HG03469 (cell line): ENCODE measurements around the gene DPP10.
"Not testable (repeated sequence)": the region's sequence is repeated elsewhere in the genome, so short reads cannot be mapped to it uniquely, and the experiment has no call there.

Experiments used
- ATAC-seq: cut with Tn5 transposase; IDR thresholded peaks from one replicate; pipeline ENCODE4 v1.9.1; 2021; ENCODE audit warnings: mild to moderate bottlenecking, moderate library complexity, moderate number of reproducible peaks; ENCODE audit not compliant: unreplicated experiment

The DPP10 gene

GRCh38 chr2:114442510-114442909 lies at the start of gene DPP10:
Gene DPP10 (plus strand): TSS chr2:114442641.
- ATAC-seq = no peak

GRCh38 chr2:114400890-114401289 lies 41.6 kb upstream of the DPP10 start:
- no peak for ATAC-seq

DNA sequence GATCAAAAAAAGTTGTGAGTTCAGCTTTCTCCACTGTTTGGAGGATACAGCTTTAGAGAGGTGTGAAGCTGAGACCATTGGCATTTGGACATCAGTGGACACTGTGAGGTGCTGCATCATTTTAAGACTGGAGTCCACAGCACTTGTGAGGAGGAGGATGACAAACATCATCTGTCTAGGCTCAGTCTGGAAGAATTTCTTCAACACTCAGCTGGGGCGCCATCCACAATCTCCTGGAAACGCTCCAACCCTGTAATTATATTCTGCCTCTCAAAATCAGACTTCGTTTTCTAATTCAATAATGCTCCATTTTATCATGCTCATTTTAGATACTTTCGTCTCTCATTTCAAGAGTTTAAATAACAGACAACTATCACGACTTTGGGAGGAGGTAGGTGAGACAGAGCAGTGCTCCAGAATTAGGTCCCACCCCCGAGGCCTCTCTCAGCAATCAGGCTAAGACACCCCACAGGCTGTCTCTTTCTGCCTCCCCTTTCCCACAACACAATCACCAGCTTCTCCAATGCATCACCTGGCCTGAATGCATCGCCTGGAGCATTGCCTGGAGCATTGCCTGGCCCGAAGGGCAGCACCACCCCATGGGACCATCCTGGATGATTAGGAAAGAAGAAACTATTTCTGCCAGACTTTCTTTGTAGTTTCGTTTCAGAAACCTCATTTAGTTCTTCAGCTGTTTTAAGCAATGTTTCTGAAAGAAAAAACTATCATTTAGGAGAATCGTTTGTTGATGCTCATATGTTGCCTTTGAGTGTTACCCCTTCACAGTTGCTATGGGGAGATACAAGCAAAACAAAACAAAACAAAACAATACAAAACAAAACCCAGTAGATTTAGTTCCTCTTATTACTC lies 37.0 kb upstream of the DPP10 start:
- ATAC-seq = no peak

DNA sequence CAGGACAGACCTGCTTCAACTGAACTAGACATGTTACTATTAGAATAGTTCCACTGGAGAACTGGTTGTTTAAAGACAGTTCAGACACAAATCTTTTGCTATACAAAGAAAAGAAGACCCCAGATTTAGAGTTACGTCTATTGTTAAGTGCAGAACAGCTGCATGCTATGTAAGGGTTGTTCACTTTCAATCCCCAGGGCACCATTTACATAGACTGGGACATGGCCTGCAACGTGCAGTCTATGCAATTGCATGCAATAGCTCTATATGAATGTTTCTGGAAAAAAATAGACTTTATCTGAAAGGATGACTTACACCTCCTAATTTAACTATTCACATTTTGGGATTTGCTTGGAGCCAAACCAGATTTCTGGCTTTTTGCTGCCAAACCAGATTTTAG lies 36.1 kb upstream of the DPP10 start:
- no peak for ATAC-seq

GRCh38 chr2:114407353-114407752 lies 35.1 kb upstream of the DPP10 start:
- not testable (repeated sequence) for ATAC-seq

GRCh38 chr2:114421781-114422180 lies 20.7 kb upstream of the DPP10 start:
- ATAC-seq = no peak

GRCh38 chr2:114424699-114425098 lies 17.7 kb upstream of the DPP10 start:
- ATAC-seq = no peak

DNA sequence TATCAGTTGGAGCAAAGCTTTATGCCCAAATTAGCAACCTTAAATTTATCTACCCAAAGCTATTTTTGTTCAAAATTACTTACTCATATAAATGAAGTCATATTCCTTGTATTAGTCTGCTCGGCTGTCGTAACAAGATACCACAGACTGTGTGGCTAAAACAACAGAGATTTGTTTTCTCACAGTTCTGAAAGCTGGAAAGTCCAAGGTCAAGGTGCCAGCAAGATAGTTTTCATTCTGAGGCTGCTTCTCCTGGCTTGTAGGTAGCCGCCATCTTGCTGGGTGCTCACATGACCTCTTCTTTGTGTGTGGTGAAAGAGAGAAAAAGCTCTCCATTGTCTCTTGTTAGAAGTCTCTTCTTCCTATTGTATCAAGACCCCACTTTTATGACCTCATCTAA lies 15.7 kb upstream of the DPP10 start:
- ATAC-seq = no peak

GRCh38 chr2:114436329-114436728 lies 6.1 kb upstream of the DPP10 start:
- no peak for ATAC-seq

DNA sequence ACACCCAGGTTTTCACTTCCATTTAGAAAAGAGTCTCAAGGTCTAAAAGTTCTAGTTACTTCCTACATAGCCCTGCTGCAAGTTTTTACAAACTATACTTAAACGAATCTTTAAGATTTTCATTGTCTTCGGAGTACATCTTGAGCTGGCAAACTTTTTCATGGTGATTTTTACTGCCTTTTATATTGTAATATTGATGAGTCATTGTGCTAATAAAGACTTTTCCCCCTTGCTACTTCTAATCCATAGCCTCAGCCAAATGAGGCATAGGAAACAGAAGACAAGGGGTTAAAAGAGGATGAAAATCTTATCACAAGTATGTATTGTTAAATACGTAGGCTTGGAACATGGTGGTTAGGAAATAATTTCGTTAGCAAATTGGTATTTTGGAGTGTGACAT lies 4.1 kb downstream of the DPP10 start:
- ATAC-seq = no peak

- no peak for ATAC-seq
These were observed 8.2 kb downstream of the DPP10 start for GRCh38 chr2:114450639-114451038.

DNA sequence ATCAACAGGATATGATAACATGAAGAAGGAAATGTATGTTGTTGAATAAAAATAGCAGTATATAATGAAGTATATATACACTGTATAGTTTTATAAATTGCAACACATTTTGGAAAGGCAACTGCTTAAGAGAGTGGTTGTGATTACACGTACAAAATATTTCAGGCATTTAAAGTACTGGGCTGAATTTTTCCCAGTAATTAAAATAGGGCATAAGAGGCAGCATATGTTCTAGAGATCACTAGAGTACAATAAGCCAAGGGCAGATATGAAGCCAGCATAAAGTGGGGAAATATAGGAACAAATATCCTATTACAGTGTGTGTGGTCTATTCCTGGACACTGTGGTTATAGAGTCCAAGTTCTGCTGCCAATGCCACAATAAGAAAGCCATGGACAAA lies 14.1 kb downstream of the DPP10 start:
- ATAC-seq = no peak

- no peak for ATAC-seq
These were observed 15.5 kb downstream of the DPP10 start for GRCh38 chr2:114457956-114458355.

DNA sequence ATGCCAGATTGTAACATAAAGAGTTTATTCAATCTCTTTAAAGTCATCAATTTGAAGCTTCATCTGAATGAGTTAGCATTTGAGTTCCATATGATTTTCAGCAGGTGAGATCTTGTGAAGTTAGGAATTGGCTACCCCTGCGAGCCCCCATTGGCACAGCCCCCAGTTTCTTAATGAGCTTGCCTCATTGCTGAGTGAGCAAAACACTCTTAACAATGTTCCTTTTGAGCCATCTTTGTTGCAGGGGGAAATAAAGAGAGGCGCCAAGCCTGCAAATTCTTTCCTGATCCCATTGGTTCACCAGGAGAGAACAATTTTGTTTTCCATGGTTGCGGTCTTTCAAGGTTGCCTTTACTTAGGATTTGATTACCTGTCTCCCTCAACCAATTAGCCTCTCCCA lies 18.7 kb downstream of the DPP10 start:
- no peak for ATAC-seq

DNA sequence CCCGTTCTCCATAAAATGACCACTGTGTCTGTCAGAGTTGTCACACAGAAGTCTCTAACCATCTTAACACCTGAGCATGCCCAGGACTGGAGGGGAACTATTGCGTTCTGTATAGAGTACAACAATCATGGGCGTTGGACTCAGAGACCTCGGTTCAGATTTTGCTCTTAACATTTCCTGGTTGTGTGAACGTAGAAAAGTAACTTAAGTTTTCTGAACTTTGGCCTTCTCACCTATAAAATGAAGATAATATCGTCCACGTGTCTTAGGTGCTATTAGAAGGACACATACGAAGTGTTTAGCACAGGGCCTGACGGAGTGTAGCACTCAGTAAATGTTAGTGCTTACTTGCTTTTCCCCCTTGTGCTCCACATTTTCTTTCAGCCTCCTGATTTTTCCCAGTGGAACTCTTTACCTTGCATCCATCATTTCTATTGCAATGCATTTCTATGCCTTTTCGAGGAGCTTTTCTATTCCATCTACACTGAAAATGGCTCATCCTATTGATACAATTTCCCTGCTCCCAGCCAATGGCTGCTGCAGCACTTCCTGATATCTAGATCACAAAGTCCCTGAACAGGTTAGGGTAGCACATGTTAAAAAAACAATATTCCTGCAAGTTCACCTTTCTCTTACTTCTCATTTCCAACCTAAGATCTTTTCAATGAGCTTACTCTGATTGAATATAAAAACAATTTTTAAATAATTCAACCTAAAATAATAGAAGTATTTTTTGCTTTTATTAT lies 22.7 kb downstream of the DPP10 start:
- no peak for ATAC-seq

DNA sequence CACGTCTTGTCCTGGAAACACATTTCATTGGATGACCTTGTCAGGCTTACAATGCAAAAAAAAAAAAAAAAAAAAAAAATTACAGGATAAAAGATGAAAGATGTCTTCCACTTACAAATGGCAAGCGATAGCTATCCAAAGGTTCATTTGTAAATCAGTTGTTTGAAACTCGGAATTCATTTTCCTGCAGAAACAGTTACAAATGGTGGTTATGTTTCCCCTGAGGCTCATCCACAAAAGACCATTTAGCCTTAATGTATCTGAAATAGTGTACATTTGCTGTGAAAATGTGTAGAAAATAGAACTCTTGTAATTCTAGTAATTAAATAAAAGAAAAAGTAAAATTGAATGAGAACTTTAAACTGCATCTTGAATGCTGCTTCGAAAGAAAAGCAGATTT lies 25.9 kb downstream of the DPP10 start:
- ATAC-seq = no peak

DNA sequence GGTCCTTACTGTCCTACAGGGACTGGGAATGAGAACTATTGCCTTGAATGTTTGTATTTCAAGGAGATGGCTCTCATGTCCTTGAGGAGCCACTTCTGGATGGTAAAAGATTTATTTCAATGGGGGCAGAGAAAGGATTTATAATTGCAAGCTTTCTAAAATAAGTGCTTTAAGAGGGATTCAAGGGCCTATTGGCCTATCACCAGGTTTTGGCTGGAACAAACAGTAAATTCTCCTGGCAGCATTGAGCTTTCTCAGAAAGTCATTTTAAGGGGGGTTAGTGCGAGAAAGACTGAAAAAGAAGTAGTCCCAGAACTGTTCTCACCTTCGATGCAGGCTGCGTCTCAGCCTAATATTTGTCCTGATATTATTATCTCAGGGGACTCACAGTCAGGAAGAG lies 29.8 kb downstream of the DPP10 start:
- no peak for ATAC-seq

DNA sequence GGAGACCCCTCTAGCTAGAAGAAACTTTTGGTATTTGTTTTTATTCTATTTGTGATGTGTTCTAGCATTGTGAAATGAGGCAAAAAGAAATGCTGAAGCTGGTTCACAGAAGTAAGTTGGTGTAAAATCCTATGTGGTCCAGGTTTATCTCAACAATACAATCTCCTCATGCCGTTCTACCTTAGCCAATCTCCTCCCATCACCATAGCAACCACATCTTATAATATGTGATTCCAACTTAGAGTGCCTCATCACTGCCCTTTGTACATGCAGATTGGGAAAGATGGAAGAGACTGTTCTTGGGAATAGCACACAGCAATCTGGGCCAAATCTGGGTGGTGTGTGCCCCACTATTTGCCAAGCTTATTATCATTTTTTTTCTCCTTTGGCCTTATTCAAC lies 30.3 kb downstream of the DPP10 start:
- no peak for ATAC-seq

GRCh38 chr2:114488841-114489530 lies 46.5 kb downstream of the DPP10 start:
- no peak for ATAC-seq

DNA sequence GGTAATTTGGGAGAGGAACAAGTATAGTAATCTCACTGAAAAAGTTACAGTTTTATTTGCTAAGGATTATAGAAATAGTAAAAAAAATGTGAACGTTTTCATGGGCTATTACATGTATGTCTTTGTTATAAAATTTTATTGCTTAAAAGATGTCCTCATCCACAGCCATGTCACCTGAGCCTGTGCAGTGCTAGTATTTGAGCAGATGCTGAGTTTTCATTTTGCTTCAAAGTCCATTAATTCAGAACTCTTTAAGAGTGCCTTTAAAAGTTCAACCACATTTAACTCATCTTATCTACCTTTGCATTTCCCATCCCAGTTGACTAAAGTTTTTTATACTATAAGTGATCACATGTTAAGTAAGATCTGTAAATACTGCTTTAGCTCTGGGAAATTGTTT lies 52.6 kb downstream of the DPP10 start:
- ATAC-seq = no peak

DNA sequence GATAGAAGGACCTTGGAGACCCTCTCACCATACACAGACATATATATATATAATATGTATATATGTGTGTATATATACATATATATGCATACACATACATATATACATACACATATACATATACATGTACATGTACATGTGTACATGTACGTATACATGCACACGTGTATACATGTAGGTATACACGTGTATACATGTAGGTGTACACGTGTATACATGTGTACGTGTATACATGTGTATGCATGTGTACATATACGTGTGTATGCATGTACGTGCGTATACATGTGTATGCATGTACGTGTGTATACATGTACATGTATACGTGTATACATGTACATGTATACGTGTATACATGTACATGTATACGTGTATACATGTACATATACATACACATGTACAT lies 54.5 kb downstream of the DPP10 start:
- ATAC-seq = no peak

DNA sequence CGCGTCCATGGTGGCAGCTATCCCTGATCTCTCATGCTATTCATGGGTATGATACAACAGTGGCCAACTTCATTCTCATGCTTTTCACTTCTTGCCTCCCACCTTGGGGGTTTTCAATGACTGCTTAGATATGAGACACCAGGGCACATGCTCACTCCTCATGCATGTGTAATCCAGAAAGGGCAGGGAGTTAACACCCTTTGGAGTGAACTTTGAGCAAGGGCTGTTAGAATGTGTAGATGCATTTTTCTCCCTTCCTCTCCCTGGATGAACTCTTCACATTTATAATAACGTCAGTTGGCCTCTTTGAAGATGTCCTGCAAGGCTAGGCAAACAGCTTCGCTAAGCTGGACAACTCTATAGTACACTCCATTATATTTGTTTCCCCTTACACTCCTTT lies 56.7 kb downstream of the DPP10 start:
- ATAC-seq = no peak
